ENCODE measurements around the gene NEK7.
"Not testable (repeated sequence)": the region's sequence is repeated elsewhere in the genome, so short reads cannot be mapped to it uniquely, and the experiment has no call there.

NEK7 gene

GRCh38 chr1:198124673-198125072 lies 32.1 kb upstream of the NEK7 start:
- no peak overlapping the region for H2AFZ ChIP-seq (ENCODE audit: low read depth, low read length, severe bottlenecking)
- no peaks in the 10 kb centered on the region for H3K9me3 ChIP-seq (ENCODE audit: insufficient read depth, low read length)
- no peak overlapping the region for H3K27ac ChIP-seq (ENCODE audit: low read depth, low read length)
- H3F3A ChIP-seq (ENCODE audit: insufficient read depth): no peaks in the 10 kb centered on the region
- no peaks in the 10 kb centered on the region for H3K79me2 ChIP-seq (ENCODE audit: insufficient read depth, low read length)
- no peak overlapping the region for H3K9ac ChIP-seq (ENCODE audit: low read length)
- H3K4me3 ChIP-seq (ENCODE audit: insufficient read depth, low read length, poor library complexity, severe bottlenecking): no peak overlapping the region
- no peaks in the 10 kb centered on the region for H3K27me3 ChIP-seq (ENCODE audit: low read length)
- H3K36me3 ChIP-seq (ENCODE audit: low read length): no peaks in the 10 kb centered on the region
- no peak overlapping the region for H3K4me2 ChIP-seq (ENCODE audit: low read depth, low read length, poor library complexity, severe bottlenecking)
- TF ChIP-seq CTCF (IDR thresholded peaks at IDR 0.05; ENCODE audit: insufficient read depth, low read length, poor library complexity, severe bottlenecking): no peak
- no peak for TF ChIP-seq EZH2phosphoT487 (conservative IDR thresholded peaks at IDR 0.05; ENCODE audit: low read length)
- H4K20me1 ChIP-seq (ENCODE audit: low read depth, low read length): no peaks in the 10 kb centered on the region
- H3K9me2 ChIP-seq (replicated peaks; ENCODE audit: insufficient read depth, low read length): no peaks in the 10 kb centered on the region

GRCh38 chr1:198125995-198126735 lies 30.6 kb upstream of the NEK7 start:
- Histone ChIP-seq H4K20me1 (ENCODE audit: low read depth, low read length) (no peaks in the 10 kb centered on the region), H3K27me3 (ENCODE audit: low read length) (no peaks in the 10 kb centered on the region), H3K9me2 (replicated peaks; ENCODE audit: insufficient read depth, low read length) (no peaks in the 10 kb centered on the region), H3K79me2 (ENCODE audit: insufficient read depth, low read length) (no peaks in the 10 kb centered on the region), H3K36me3 (ENCODE audit: low read length) (no peaks in the 10 kb centered on the region), H3K9me3 (ENCODE audit: insufficient read depth, low read length) (no peaks in the 10 kb centered on the region), H3K4me2 (ENCODE audit: low read depth, low read length, poor library complexity, severe bottlenecking) (no peak overlapping the region), H3K27ac (ENCODE audit: low read depth, low read length) (no peak overlapping the region), H2AFZ (ENCODE audit: low read depth, low read length, severe bottlenecking) (no peak overlapping the region), H3K9ac (ENCODE audit: low read length) (no peak overlapping the region), H3F3A (ENCODE audit: insufficient read depth) (no peaks in the 10 kb centered on the region), H3K4me3 (ENCODE audit: insufficient read depth, low read length, poor library complexity, severe bottlenecking) (no peak overlapping the region)
- TF ChIP-seq CTCF (IDR thresholded peaks at IDR 0.05; ENCODE audit: insufficient read depth, low read length, poor library complexity, severe bottlenecking) (no peak), EZH2phosphoT487 (conservative IDR thresholded peaks at IDR 0.05; ENCODE audit: low read length) (no peak)

- no peaks in the 10 kb centered on the region for H3F3A ChIP-seq (ENCODE audit: insufficient read depth)
- no peaks in the 10 kb centered on the region for H3K79me2 ChIP-seq (ENCODE audit: insufficient read depth, low read length)
- no peaks in the 10 kb centered on the region for H3K9me2 ChIP-seq (replicated peaks; ENCODE audit: insufficient read depth, low read length)
- no peak overlapping the region for H3K27ac ChIP-seq (ENCODE audit: low read depth, low read length)
- H3K9me3 ChIP-seq (ENCODE audit: insufficient read depth, low read length): no peaks in the 10 kb centered on the region
- H3K36me3 ChIP-seq (ENCODE audit: low read length): no peaks in the 10 kb centered on the region
- H3K27me3 ChIP-seq (ENCODE audit: low read length): no peaks in the 10 kb centered on the region
- TF ChIP-seq EZH2phosphoT487 (conservative IDR thresholded peaks at IDR 0.05; ENCODE audit: low read length): no peak
- no peak for TF ChIP-seq CTCF (IDR thresholded peaks at IDR 0.05; ENCODE audit: insufficient read depth, low read length, poor library complexity, severe bottlenecking)
- H4K20me1 ChIP-seq (ENCODE audit: low read depth, low read length): no peaks in the 10 kb centered on the region
- H3K9ac ChIP-seq (ENCODE audit: low read length): no peak overlapping the region
- H3K4me2 ChIP-seq (ENCODE audit: low read depth, low read length, poor library complexity, severe bottlenecking): no peak overlapping the region
- no peak overlapping the region for H2AFZ ChIP-seq (ENCODE audit: low read depth, low read length, severe bottlenecking)
- no peak overlapping the region for H3K4me3 ChIP-seq (ENCODE audit: insufficient read depth, low read length, poor library complexity, severe bottlenecking)
Observed at GRCh38 chr1:198128533-198128932, 28.3 kb upstream of the NEK7 start.

- not testable (repeated sequence) for H3K27ac ChIP-seq (ENCODE audit: low read depth, low read length); H4K20me1 ChIP-seq (ENCODE audit: low read depth, low read length); H3K9me2 ChIP-seq (replicated peaks; ENCODE audit: insufficient read depth, low read length); H3K4me3 ChIP-seq (ENCODE audit: insufficient read depth, low read length, poor library complexity, severe bottlenecking); H3K9me3 ChIP-seq (ENCODE audit: insufficient read depth, low read length); H3K79me2 ChIP-seq (ENCODE audit: insufficient read depth, low read length); H3K36me3 ChIP-seq (ENCODE audit: low read length); H3F3A ChIP-seq (ENCODE audit: insufficient read depth); H2AFZ ChIP-seq (ENCODE audit: low read depth, low read length, severe bottlenecking); H3K27me3 ChIP-seq (ENCODE audit: low read length); H3K9ac ChIP-seq (ENCODE audit: low read length); H3K4me2 ChIP-seq (ENCODE audit: low read depth, low read length, poor library complexity, severe bottlenecking)
Observed at GRCh38 chr1:198130053-198130452, 26.7 kb upstream of the NEK7 start.
